ENCODE measurements around the gene B3GALT6.

- TF ChIP-seq, protein P1, sequence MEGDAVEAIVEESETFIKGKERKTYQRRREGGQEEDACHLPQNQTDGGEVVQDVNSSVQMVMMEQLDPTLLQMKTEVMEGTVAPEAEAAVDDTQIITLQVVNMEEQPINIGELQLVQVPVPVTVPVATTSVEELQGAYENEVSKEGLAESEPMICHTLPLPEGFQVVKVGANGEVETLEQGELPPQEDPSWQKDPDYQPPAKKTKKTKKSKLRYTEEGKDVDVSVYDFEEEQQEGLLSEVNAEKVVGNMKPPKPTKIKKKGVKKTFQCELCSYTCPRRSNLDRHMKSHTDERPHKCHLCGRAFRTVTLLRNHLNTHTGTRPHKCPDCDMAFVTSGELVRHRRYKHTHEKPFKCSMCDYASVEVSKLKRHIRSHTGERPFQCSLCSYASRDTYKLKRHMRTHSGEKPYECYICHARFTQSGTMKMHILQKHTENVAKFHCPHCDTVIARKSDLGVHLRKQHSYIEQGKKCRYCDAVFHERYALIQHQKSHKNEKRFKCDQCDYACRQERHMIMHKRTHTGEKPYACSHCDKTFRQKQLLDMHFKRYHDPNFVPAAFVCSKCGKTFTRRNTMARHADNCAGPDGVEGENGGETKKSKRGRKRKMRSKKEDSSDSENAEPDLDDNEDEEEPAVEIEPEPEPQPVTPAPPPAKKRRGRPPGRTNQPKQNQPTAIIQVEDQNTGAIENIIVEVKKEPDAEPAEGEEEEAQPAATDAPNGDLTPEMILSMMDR (IDR thresholded peaks at IDR 0.05): no peak
- no peak for TF ChIP-seq EP300 (IDR thresholded peaks at IDR 0.05)
- no peak for TF ChIP-seq POLR2A (IDR thresholded peaks at IDR 0.05)
- TF ChIP-seq POLR2AphosphoS5 (IDR thresholded peaks at IDR 0.05): no peak
Measured at GRCh38 chr1:1240822-1241587, 9.0 kb downstream of the B3GALT6 start.

Data from gastroesophageal sphincter (tissue), 3 donors.